ENCODE data around the gene PTPRJ. TPM values are rescaled to one million over a fixed set of nuclear protein-coding genes. Genes with fewer than 3 reads are reported as not detected.
A peak's percentile ranks its signal among the peaks of the same experiment; 100 is the strongest.
"Not testable (repeated sequence)": the region's sequence is repeated elsewhere in the genome, so short reads cannot be mapped to it uniquely, and the experiment has no call there.

PTPRJ gene
- total and polyA plus RNA-seq, 2 experiments from 2014 or later = 8.9 to 12.4 TPM

GRCh38 chr11:48134221-48134922 is 154.0 kb downstream of the PTPRJ start:
- H3K4me3 ChIP-seq = no peak overlapping the region
- H3K9me3 ChIP-seq (ENCODE audit: low read depth) = no peaks in the 10 kb centered on the region
- no peaks in the 10 kb centered on the region for H3K27me3 ChIP-seq
- no peak overlapping the region for H3K27ac ChIP-seq
- TF ChIP-seq, protein P1, sequence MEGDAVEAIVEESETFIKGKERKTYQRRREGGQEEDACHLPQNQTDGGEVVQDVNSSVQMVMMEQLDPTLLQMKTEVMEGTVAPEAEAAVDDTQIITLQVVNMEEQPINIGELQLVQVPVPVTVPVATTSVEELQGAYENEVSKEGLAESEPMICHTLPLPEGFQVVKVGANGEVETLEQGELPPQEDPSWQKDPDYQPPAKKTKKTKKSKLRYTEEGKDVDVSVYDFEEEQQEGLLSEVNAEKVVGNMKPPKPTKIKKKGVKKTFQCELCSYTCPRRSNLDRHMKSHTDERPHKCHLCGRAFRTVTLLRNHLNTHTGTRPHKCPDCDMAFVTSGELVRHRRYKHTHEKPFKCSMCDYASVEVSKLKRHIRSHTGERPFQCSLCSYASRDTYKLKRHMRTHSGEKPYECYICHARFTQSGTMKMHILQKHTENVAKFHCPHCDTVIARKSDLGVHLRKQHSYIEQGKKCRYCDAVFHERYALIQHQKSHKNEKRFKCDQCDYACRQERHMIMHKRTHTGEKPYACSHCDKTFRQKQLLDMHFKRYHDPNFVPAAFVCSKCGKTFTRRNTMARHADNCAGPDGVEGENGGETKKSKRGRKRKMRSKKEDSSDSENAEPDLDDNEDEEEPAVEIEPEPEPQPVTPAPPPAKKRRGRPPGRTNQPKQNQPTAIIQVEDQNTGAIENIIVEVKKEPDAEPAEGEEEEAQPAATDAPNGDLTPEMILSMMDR (IDR thresholded peaks at IDR 0.05; ENCODE audit: low read depth, low read length) = no peak
- H3K36me3 ChIP-seq = no peaks in the 10 kb centered on the region
- H3K4me1 ChIP-seq (ENCODE audit: low read depth) = no peaks in the 10 kb centered on the region
- DNase-seq (ENCODE audit: low read depth in 1 of 2, low spot score in 1 of 2) = no peak

DNA sequence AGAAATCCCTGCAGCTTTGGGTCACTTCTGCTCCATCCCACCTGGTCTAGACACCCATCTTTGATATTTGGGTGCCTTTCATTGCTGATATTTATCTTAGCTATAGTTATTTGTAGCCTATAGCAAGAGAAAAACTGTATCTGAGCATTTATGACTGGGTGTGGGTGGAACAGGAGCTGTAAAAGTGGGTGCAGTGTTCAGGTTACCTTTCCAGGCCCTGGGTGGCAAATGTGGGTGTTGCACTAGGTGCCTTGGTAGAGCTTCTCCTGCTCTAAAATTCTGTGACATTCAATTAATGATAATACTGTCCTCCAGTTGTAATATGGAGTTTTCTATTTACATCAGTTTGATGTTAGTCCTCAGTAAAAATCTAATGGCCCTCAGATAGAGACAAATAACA is 157.9 kb downstream of the PTPRJ start:
- no peak for DNase-seq (ENCODE audit: low read depth in 1 of 2, low spot score in 1 of 2)
- TF ChIP-seq, protein P1 (IDR thresholded peaks at IDR 0.05; ENCODE audit: low read depth, low read length) = no peak
- Histone ChIP-seq H3K27ac (no peak overlapping the region), H3K9me3 (ENCODE audit: low read depth) (no peaks in the 10 kb centered on the region), H3K27me3 (no peaks in the 10 kb centered on the region), H3K4me1 (ENCODE audit: low read depth) (no peaks in the 10 kb centered on the region), H3K36me3 (peaks cover 4% of the 10 kb centered on the region), H3K4me3 (no peak overlapping the region)

DNA sequence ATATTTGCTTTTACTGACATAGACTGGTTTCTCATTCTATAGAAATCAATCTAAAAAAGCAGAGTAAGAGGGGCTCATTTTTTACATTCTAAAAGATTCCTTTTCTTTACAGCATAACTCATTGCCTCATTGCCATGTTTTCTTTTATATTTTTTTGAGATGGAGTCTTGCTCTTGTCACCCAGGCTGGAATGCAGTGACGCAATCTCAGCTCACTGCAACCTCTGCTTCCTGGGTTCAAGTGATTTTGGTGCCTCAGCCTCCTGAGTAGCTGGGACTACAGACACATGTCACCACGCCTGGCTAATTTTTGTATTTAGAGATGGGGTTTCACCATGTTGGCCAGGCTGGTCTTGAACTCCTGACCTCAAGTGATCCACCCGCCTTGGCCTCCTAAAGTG is 159.5 kb downstream of the PTPRJ start:
- not testable (repeated sequence) for DNase-seq (ENCODE audit: low read depth in 1 of 2, low spot score in 1 of 2); H3K27me3 ChIP-seq; H3K27ac ChIP-seq; H3K4me3 ChIP-seq; H3K9me3 ChIP-seq (ENCODE audit: low read depth); H3K4me1 ChIP-seq (ENCODE audit: low read depth)
- peaks cover 15% of the 10 kb centered on the region for H3K36me3 ChIP-seq

DNA sequence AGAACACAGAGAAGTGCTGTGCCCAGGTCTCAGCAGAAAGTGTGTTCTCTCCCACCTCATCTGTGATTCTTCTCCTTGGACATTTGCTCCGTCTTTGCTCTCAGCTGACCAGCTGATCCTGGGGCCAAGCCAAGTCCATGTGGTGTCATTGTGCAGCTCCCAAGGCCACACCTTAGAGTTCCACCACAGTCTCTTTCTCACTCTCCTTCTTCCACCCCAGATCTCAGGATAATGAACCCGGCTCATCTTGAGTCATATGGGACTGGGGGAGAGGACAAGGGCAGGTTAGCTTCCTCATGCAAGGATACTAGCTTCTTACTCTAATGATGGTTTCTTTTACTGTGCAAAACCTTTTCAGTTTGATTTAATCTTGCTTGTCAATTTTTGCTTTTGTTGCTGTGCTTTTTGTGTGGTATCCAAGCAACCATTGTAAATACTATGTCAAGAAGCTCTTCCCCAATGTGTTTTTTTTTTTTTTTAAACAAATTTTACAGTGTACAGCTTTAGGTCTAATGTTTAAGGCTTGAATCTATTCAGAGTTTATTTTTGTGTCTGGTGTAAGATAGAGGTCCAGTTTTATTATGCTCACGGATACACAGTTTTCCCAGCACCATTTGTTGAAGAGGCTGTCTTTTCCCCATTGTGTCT is 161.2 kb downstream of the PTPRJ start:
- TF ChIP-seq, protein P1 (IDR thresholded peaks at IDR 0.05; ENCODE audit: low read depth, low read length) = no peak
- Histone ChIP-seq H3K27ac (no peak overlapping the region), H3K27me3 (no peaks in the 10 kb centered on the region), H3K4me3 (no peak overlapping the region), H3K4me1 (ENCODE audit: low read depth) (no peaks in the 10 kb centered on the region), H3K9me3 (ENCODE audit: low read depth) (no peaks in the 10 kb centered on the region), H3K36me3 (peaks cover 18% of the 10 kb centered on the region)
- peak in 1 of 2 donors; percentile 37 for DNase-seq (ENCODE audit: low read depth in 1 of 2, low spot score in 1 of 2)

- H3K9me3 ChIP-seq (ENCODE audit: low read depth) = no peaks in the 10 kb centered on the region
- no peak overlapping the region for H3K27ac ChIP-seq
- no peaks in the 10 kb centered on the region for H3K27me3 ChIP-seq
- no peaks in the 10 kb centered on the region for H3K4me1 ChIP-seq (ENCODE audit: low read depth)
- no peak for DNase-seq (ENCODE audit: low read depth in 1 of 2, low spot score in 1 of 2)
- H3K4me3 ChIP-seq = no peak overlapping the region
- TF ChIP-seq, protein P1 (IDR thresholded peaks at IDR 0.05; ENCODE audit: low read depth, low read length) = no peak
- peaks cover 18% of the 10 kb centered on the region for H3K36me3 ChIP-seq
These were observed 162.5 kb downstream of the PTPRJ start for GRCh38 chr11:48142889-48143288.

DNA sequence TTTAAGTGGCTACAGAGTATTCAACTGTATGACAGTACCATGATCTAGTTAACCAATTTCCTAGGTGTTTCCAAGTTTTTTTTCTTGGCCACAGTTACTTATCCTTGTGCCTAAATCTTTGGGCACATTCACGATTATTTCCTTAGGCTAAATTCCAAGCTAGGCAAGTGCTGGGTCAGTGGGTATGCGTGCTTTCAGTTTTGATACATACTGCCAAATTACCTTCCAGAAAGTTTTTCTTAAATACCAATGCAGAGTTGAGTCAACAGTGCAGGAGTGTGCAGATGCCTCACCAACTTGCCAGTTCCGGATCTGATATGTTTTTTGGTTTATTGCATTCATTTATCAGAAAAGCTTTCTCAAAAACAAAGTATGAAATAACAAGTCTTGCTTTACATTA is 168.4 kb downstream of the PTPRJ start:
- H3K27me3 ChIP-seq = no peaks in the 10 kb centered on the region
- no peak overlapping the region for H3K4me3 ChIP-seq
- peaks cover 19% of the 10 kb centered on the region for H3K36me3 ChIP-seq
- no peak for DNase-seq (ENCODE audit: low read depth in 1 of 2, low spot score in 1 of 2)
- H3K4me1 ChIP-seq (ENCODE audit: low read depth) = no peaks in the 10 kb centered on the region
- TF ChIP-seq, protein P1 (IDR thresholded peaks at IDR 0.05; ENCODE audit: low read depth, low read length) = no peak
- H3K9me3 ChIP-seq (ENCODE audit: low read depth) = no peaks in the 10 kb centered on the region
- H3K27ac ChIP-seq = no peak overlapping the region

All from cardiac muscle cell (in vitro differentiated cells and primary cell).